WTC11 (cell line): Measurements from ENCODE around the gene FAM200A. TPM values are rescaled to one million over a fixed set of nuclear protein-coding genes. Genes with fewer than 3 reads are reported as not detected.
"Not testable (repeated sequence)": the region's sequence is repeated elsewhere in the genome, so short reads cannot be mapped to it uniquely, and the experiment has no call there.

ENCODE experiments used
- ATAC-seq: fragments of 200-7000 bp; cut with Tn5 transposase; 2 replicates; pipeline ENCODE4 v1.10.0; 2021; ENCODE audit warnings: mild to moderate bottlenecking, moderate library complexity
- CTCF ChIA-PET: fragments of 300-600 bp; sonication (Branson Sonifier 250); formaldehyde crosslinking; loops from one replicate; lab custom pipeline; 2021; ENCODE audit warnings: antibody characterized with exemption; lab: Charles Lee
- POLR2A ChIA-PET: fragments of 350-600 bp; sonication (Branson Sonifier 250); formaldehyde crosslinking; loops from one replicate; lab custom pipeline; 2021; ENCODE audit warnings: antibody characterized with exemption; lab: Charles Lee
- DNase-seq: peaks from one replicate; pipeline ENCODE4 v3.0.0; 2021; ENCODE audit warnings: low spot score
- H3K27ac Mint-ChIP-seq: 2 replicates; pipeline ENCODE4 v1.8.0; 2021; ENCODE audit warnings: mixed read lengths
- H3K27me3 Mint-ChIP-seq: 2 replicates; pipeline ENCODE4 v1.8.0; 2021; ENCODE audit warnings: low read depth, mild to moderate bottlenecking, moderate library complexity, mixed read lengths
- H3K36me3 Mint-ChIP-seq: 2 replicates; pipeline ENCODE4 v1.8.0; 2021; ENCODE audit warnings: mixed read lengths
- H3K4me1 Mint-ChIP-seq: 2 replicates; pipeline ENCODE4 v1.8.0; 2022; ENCODE audit warnings: mixed read lengths
- H3K4me3 Mint-ChIP-seq: 2 replicates; pipeline ENCODE4 v1.8.0; 2021; ENCODE audit warnings: mild to moderate bottlenecking, moderate library complexity, mixed read lengths
- H3K9me3 Mint-ChIP-seq: 2 replicates; pipeline ENCODE4 v1.8.0; 2021; ENCODE audit warnings: mixed read lengths
- AR ChIP-seq: fragments of 250-450 bp; sonication (Bioruptor Pico); IDR thresholded peaks from 2 replicates; pipeline ENCODE4 v1.9.0; 2021; ENCODE audit warnings: mild to moderate bottlenecking
- CBFB ChIP-seq: sonication (generic); formaldehyde crosslinking; IDR thresholded peaks from 2 replicates; pipeline ENCODE4 v1.8.1; 2022; ENCODE audit warnings: mild to moderate bottlenecking, low read depth, missing genetic modification reagents
- CREB1 ChIP-seq: sonication (generic); formaldehyde crosslinking; IDR thresholded peaks from 2 replicates; pipeline ENCODE4 v1.8.0; 2023; ENCODE audit warnings: mild to moderate bottlenecking, missing genetic modification reagents
- ELF4 ChIP-seq: sonication (generic); formaldehyde crosslinking; IDR thresholded peaks from 2 replicates; pipeline ENCODE4 v1.8.1; 2022; ENCODE audit warnings: low read depth, mild to moderate bottlenecking, moderate library complexity, missing genetic modification reagents
- ESRRA ChIP-seq: sonication (generic); formaldehyde crosslinking; IDR thresholded peaks from 2 replicates; pipeline ENCODE4 v1.8.1; 2022; ENCODE audit warnings: mild to moderate bottlenecking, missing genetic modification reagents, borderline replicate concordance
- ETV6 ChIP-seq: sonication (generic); formaldehyde crosslinking; IDR thresholded peaks from 2 replicates; pipeline ENCODE4 v1.8.1; 2022; ENCODE audit warnings: mild to moderate bottlenecking, missing genetic modification reagents
- FOXJ3 ChIP-seq: sonication (generic); formaldehyde crosslinking; IDR thresholded peaks from 2 replicates; pipeline ENCODE4 v1.9.0; 2021; ENCODE audit warnings: missing genetic modification reagents, mild to moderate bottlenecking, borderline replicate concordance
- GABPB1 ChIP-seq: sonication (generic); formaldehyde crosslinking; IDR thresholded peaks from 2 replicates; pipeline ENCODE4 v1.8.1; 2023; ENCODE audit warnings: mild to moderate bottlenecking, missing genetic modification reagents
- HMGXB4 ChIP-seq: sonication (generic); formaldehyde crosslinking; IDR thresholded peaks from 2 replicates; pipeline ENCODE4 v1.8.1; 2023; ENCODE audit warnings: mild to moderate bottlenecking, moderate library complexity, missing genetic modification reagents
- MXD4 ChIP-seq: fragments of 250-450 bp; sonication (Bioruptor Pico); IDR thresholded peaks from 2 replicates; pipeline ENCODE4 v1.8.0; 2021; ENCODE audit warnings: mild to moderate bottlenecking, moderate library complexity, borderline replicate concordance
- MYBL2 ChIP-seq: sonication (generic); formaldehyde crosslinking; IDR thresholded peaks from 2 replicates; pipeline ENCODE4 v1.8.1; 2023; ENCODE audit warnings: mild to moderate bottlenecking, moderate library complexity, missing genetic modification reagents
- PRRX2 ChIP-seq: fragments of 250-450 bp; sonication (Bioruptor Pico); IDR thresholded peaks from 2 replicates; pipeline ENCODE4 v1.8.0; 2021; ENCODE audit warnings: mild to moderate bottlenecking
- RORB ChIP-seq: fragments of 250-450 bp; sonication (Bioruptor Pico); IDR thresholded peaks from 2 replicates; pipeline ENCODE4 v1.9.0; 2021; ENCODE audit warnings: mild to moderate bottlenecking
- SMAD3 ChIP-seq: sonication (generic); formaldehyde crosslinking; IDR thresholded peaks from 2 replicates; pipeline ENCODE4 v1.8.0; 2022; ENCODE audit warnings: missing genetic modification reagents, mild to moderate bottlenecking, borderline replicate concordance
- SOX15 ChIP-seq: fragments of 250-450 bp; sonication (Bioruptor Pico); IDR thresholded peaks from 2 replicates; pipeline ENCODE4 v1.9.0; 2021; ENCODE audit warnings: mild to moderate bottlenecking
- TEAD4 ChIP-seq: sonication (generic); formaldehyde crosslinking; IDR thresholded peaks from 2 replicates; pipeline ENCODE4 v1.8.0; 2022; ENCODE audit warnings: mild to moderate bottlenecking, missing genetic modification reagents
- ZMAT4 ChIP-seq: fragments of 250-450 bp; sonication (Bioruptor Pico); IDR thresholded peaks from 2 replicates; pipeline ENCODE4 v1.9.0; 2021; ENCODE audit warnings: mild to moderate bottlenecking
- ZNF121 ChIP-seq: sonication (generic); formaldehyde crosslinking; IDR thresholded peaks from 2 replicates; pipeline ENCODE4 v1.8.0; 2023; ENCODE audit warnings: missing genetic modification reagents
- ZNF232 ChIP-seq: sonication (generic); formaldehyde crosslinking; IDR thresholded peaks from 2 replicates; pipeline ENCODE4 v1.8.0; 2022; ENCODE audit warnings: mild to moderate bottlenecking, missing genetic modification reagents
- ZNF532 ChIP-seq: fragments of 250-450 bp; sonication (Bioruptor Pico); IDR thresholded peaks from 2 replicates; pipeline ENCODE4 v1.9.0; 2021; ENCODE audit warnings: mild to moderate bottlenecking, borderline replicate concordance
- total RNA-seq: library from RNA; stranded (reverse); gene quantifications from 3 replicates; pipeline ENCODE4 v1.2.3, GENCODE V29; 2021

Gene FAM200A
- total RNA-seq, 1 experiment from 2014 or later = 5.9 TPM

- POLR2A ChIA-PET = no interaction called here
- Mint-ChIP-seq H3K36me3 (peaks cover 12% of the 10 kb centered on the region), H3K9me3 (peaks cover 6% of the 10 kb centered on the region), H3K4me3 (no peak overlapping the region; the same call in 1 of the 2 replicates), H3K27ac (no peak overlapping the region), H3K27me3 (no peaks in the 10 kb centered on the region), H3K4me1 (peaks cover 13% of the 10 kb centered on the region)
- no peak for ATAC-seq
- TF ChIP-seq HMGXB4 (no peak), CREB1 (CRISPR knock-in tag) (no peak), TEAD4 (CRISPR knock-in tag) (no peak), ZMAT4 (CRISPR knock-in tag) (no peak), SOX15 (CRISPR knock-in tag) (no peak), ZNF532 (no peak), AR (no peak), RORB (CRISPR knock-in tag) (no peak), ESRRA (CRISPR knock-in tag) (no peak), MYBL2 (CRISPR knock-in tag) (no peak)
- no peak for DNase-seq
- CTCF ChIA-PET = no interaction called here
Observed at GRCh38 chr7:99553039-99553438, 1.1 kb upstream of the FAM200A start.

- TF ChIP-seq GABPB1 = no peak
- no peak for TF ChIP-seq FOXJ3 (CRISPR knock-in tag)
- no peak for TF ChIP-seq ZNF121 (CRISPR knock-in tag)
- TF ChIP-seq MXD4 (CRISPR knock-in tag) = no peak
- no peak for TF ChIP-seq ETV6
- no peak for TF ChIP-seq ELF4 (CRISPR knock-in tag)
- no peak for TF ChIP-seq CBFB
- no peak for TF ChIP-seq ZNF232 (CRISPR knock-in tag)
- TF ChIP-seq PRRX2 (CRISPR knock-in tag) = no peak
- TF ChIP-seq RORB (CRISPR knock-in tag) = no peak
- no peak for TF ChIP-seq SMAD3 (CRISPR knock-in tag)
- ChIA-PET CTCF (no interaction called here), POLR2A (interaction anchor here (1.1 kb wide), 1 partner anchor 47 kb away, joined by 3 read pairs; the partner anchor contains the start of gene ZKSCAN5)
- ATAC-seq (no peak), DNase-seq (no peak)
- Mint-ChIP-seq H3K9me3 (peaks cover 16% of the 10 kb centered on the region), H3K4me3 (peak overlapping the region; percentile 87), H3K27ac (no peak overlapping the region), H3K36me3 (peaks cover 29% of the 10 kb centered on the region), H3K27me3 (no peaks in the 10 kb centered on the region), H3K4me1 (peaks cover 2% of the 10 kb centered on the region; the same call in 1 of the 2 replicates)
Observed at GRCh38 chr7:99551334-99551733, 580 bp downstream of the FAM200A start.

- H3K27ac Mint-ChIP-seq, H3K4me1 Mint-ChIP-seq, DNase-seq, ATAC-seq, POLR2A ChIA-PET, H3K27me3 Mint-ChIP-seq, CTCF ChIA-PET: not testable (repeated sequence)
- Mint-ChIP-seq H3K9me3 (peaks cover 20% of the 10 kb centered on the region), H3K4me3 (peak overlapping the region; percentile 30; the same call in 1 of the 2 replicates), H3K36me3 (peaks cover 32% of the 10 kb centered on the region)
Observed at GRCh38 chr7:99549545-99549944, 2.4 kb downstream of the FAM200A start.

GRCh38 chr7:99545308-99545707 is 6.6 kb downstream of the FAM200A start:
- H3K4me1 Mint-ChIP-seq, H3K4me3 Mint-ChIP-seq, POLR2A ChIA-PET, DNase-seq, H3K27ac Mint-ChIP-seq, ATAC-seq: not testable (repeated sequence)
- Mint-ChIP-seq H3K27me3 (peaks cover 12% of the 10 kb centered on the region), H3K36me3 (peaks cover 49% of the 10 kb centered on the region), H3K9me3 (peaks cover 48% of the 10 kb centered on the region)
- CTCF ChIA-PET = interaction anchor here (0.6 to 0.7 kb wide), 3 partner anchors 386 to 509 kb away, joined by 3 read pairs; no protein-coding TSS in a partner anchor
